Inflammatory macrophage treated with lipopolysaccharide for 4 hours (primary cell): ENCODE data around the gene PTPRT.

ENCODE experiments used
- DNase-seq: peaks from one replicate; pipeline ENCODE4 v3.0.0-alpha.2; 2020

PTPRT gene

GRCh38 chr20:42432496-42433334, 757.0 kb downstream of the PTPRT start:
- no peak for DNase-seq

GRCh38 chr20:42430598-42430997, 759.1 kb downstream of the PTPRT start:
- DNase-seq = no peak

- no peak for DNase-seq
These were observed 759.8 kb downstream of the PTPRT start for GRCh38 chr20:42429761-42430458.

- DNase-seq = no peak
These were observed 769.7 kb downstream of the PTPRT start for GRCh38 chr20:42419814-42420532.

- DNase-seq = no peak
These were observed 782.9 kb downstream of the PTPRT start for GRCh38 chr20:42406826-42407225.

GRCh38 chr20:42402455-42402854, 787.3 kb downstream of the PTPRT start:
- no peak for DNase-seq

GRCh38 chr20:42401613-42402012, 788.1 kb downstream of the PTPRT start:
- no peak for DNase-seq

- DNase-seq = no peak
These were observed 789.9 kb downstream of the PTPRT start for GRCh38 chr20:42399802-42400201.

- no peak for DNase-seq
These were observed 797.3 kb downstream of the PTPRT start for GRCh38 chr20:42392442-42392841.

- no peak for DNase-seq
These were observed 797.9 kb downstream of the PTPRT start for GRCh38 chr20:42391807-42392206.

GRCh38 chr20:42380287-42380686, 809.4 kb downstream of the PTPRT start:
- no peak for DNase-seq

GRCh38 chr20:42379385-42379784, 810.3 kb downstream of the PTPRT start:
- no peak for DNase-seq

- no peak for DNase-seq
These were observed 810.9 kb downstream of the PTPRT start for GRCh38 chr20:42378826-42379225.

GRCh38 chr20:42376131-42376530, 813.6 kb downstream of the PTPRT start:
- no peak for DNase-seq

- no peak for DNase-seq
These were observed 816.7 kb downstream of the PTPRT start for GRCh38 chr20:42373049-42373448.

GRCh38 chr20:42370075-42370474, 819.6 kb downstream of the PTPRT start:
- no peak for DNase-seq

GRCh38 chr20:42368910-42369309, 820.8 kb downstream of the PTPRT start:
- no peak for DNase-seq

- no peak for DNase-seq
These were observed 823.1 kb downstream of the PTPRT start for GRCh38 chr20:42366626-42367025.

- DNase-seq = no peak
These were observed 825.3 kb downstream of the PTPRT start for GRCh38 chr20:42364446-42364845.

GRCh38 chr20:42361402-42361970, 828.2 kb downstream of the PTPRT start:
- no peak for DNase-seq

GRCh38 chr20:42360621-42361020, 829.1 kb downstream of the PTPRT start:
- DNase-seq = no peak

GRCh38 chr20:42359617-42360016, 830.1 kb downstream of the PTPRT start:
- no peak for DNase-seq

- no peak for DNase-seq
These were observed 837.6 kb downstream of the PTPRT start for GRCh38 chr20:42352096-42352495.
